ENCODE measurements around the gene BUB3.

DNA sequence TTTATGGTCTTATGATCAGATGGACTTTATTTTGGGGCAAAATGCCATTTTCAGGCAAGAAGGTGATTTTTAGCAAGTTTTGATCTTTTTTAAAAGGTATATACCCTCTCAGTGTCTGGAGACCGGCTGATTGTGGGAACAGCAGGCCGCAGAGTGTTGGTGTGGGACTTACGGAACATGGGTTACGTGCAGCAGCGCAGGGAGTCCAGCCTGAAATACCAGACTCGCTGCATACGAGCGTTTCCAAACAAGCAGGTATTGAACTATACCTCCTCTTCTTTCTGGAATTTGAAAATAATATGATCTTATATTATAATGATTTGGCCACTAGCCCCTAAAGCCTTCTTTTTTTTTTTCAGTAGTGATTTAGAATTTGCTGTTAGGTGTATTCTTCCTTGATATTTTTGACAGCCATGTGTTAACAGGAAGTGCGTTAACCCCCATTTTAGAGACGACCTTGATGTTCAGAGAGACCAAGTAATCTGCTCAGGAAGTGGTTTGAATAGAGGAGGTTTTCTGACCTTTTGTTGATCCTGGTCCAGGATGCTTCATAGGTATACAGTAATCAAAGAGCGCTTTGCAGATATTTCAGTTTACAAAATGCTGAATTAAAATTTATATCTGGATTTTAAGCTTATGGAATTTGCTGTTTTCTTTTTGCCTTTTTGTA is 6.2 kb downstream of the BUB3 start:
- TF ChIP-seq POLR2A (IDR thresholded peaks at IDR 0.05) (no peak), EP300 (IDR thresholded peaks at IDR 0.05) (no peak)
- TF ChIP-seq, protein P1, sequence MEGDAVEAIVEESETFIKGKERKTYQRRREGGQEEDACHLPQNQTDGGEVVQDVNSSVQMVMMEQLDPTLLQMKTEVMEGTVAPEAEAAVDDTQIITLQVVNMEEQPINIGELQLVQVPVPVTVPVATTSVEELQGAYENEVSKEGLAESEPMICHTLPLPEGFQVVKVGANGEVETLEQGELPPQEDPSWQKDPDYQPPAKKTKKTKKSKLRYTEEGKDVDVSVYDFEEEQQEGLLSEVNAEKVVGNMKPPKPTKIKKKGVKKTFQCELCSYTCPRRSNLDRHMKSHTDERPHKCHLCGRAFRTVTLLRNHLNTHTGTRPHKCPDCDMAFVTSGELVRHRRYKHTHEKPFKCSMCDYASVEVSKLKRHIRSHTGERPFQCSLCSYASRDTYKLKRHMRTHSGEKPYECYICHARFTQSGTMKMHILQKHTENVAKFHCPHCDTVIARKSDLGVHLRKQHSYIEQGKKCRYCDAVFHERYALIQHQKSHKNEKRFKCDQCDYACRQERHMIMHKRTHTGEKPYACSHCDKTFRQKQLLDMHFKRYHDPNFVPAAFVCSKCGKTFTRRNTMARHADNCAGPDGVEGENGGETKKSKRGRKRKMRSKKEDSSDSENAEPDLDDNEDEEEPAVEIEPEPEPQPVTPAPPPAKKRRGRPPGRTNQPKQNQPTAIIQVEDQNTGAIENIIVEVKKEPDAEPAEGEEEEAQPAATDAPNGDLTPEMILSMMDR (IDR thresholded peaks at IDR 0.05) = no peak

Data from tibial nerve (tissue), 4 donors.